CD14-positive monocyte (primary cell): ENCODE measurements around the gene GAGE1. TPM values are rescaled to one million over a fixed set of nuclear protein-coding genes. Genes with fewer than 3 reads are reported as not detected.
"Not testable (repeated sequence)": the region's sequence is repeated elsewhere in the genome, so short reads cannot be mapped to it uniquely, and the experiment has no call there.

Experiments
- DNase-seq, 3 donors: peaks; one replicate each; pipeline ENCODE4 v3.0.0-alpha.2; 2011 to 2022
- H2AFZ ChIP-seq: 2 replicates; pipeline ENCODE4 v1.6.0; 2012; ENCODE audit warnings: mild to moderate bottlenecking, low read depth, low read length, inconsistent platforms; ENCODE audit not compliant: insufficient read depth, poor library complexity, severe bottlenecking
- H3K27ac ChIP-seq, 2 donors: 1 replicate in 1 of 2; 2 replicates in 1 of 2; pipeline ENCODE4 v1.5.1; 2012 to 2013; ENCODE audit warnings: low read length in 2 of 2, control low read depth in 1 of 2, inconsistent platforms in 1 of 2, low read depth in 1 of 2, mild to moderate bottlenecking in 1 of 2
- H3K27me3 ChIP-seq, 2 donors: one replicate each; pipeline versions ENCODE4 v1.6.0 to v1.6.1; 2011 to 2013; ENCODE audit warnings: low read length in 2 of 2; ENCODE audit not compliant: control insufficient read depth in 2 of 2, insufficient read depth in 2 of 2
- H3K36me3 ChIP-seq, 2 donors: replicated peaks in 1 of 2; 1 replicate in 1 of 2; 2 replicates in 1 of 2; pipeline versions ENCODE4 v1.5.1 to v1.6.1; 2012 to 2013; ENCODE audit warnings: low read length in 2 of 2, control low read depth in 1 of 2, inconsistent platforms in 1 of 2, mild to moderate bottlenecking in 1 of 2; ENCODE audit not compliant: insufficient read depth in 2 of 2, control insufficient read depth in 1 of 2
- H3K4me1 ChIP-seq, 2 donors: 1 replicate in 1 of 2; 2 replicates in 1 of 2; pipeline versions ENCODE4 v1.5.1 to v1.6.1; 2012 to 2013; ENCODE audit warnings: low read length in 2 of 2, control low read depth in 1 of 2, inconsistent platforms in 1 of 2, mild to moderate bottlenecking in 1 of 2, moderate library complexity in 1 of 2; ENCODE audit not compliant: insufficient read depth in 2 of 2, control insufficient read depth in 1 of 2
- H3K4me2 ChIP-seq: replicated peaks from 2 replicates; pipeline ENCODE3; 2012; ENCODE audit warnings: low read length, moderate library complexity, mild to moderate bottlenecking; ENCODE audit not compliant: poor library complexity, severe bottlenecking; ENCODE audit errors: extremely low read depth
- H3K4me3 ChIP-seq, 3 experiments: fragments of 200-600 bp in 1 of 3; sonication (generic) in 1 of 3; replicated peaks in 1 of 3; 1 replicate in 2 of 3; 2 replicates in 1 of 3; pipeline ENCODE4 v1.5.1; 2011 to 2013; ENCODE audit warnings: low read length in 3 of 3, mild to moderate bottlenecking in 3 of 3, control low read depth in 2 of 3, low read depth in 2 of 3, inconsistent platforms in 1 of 3, moderate library complexity in 1 of 3
- H3K79me2 ChIP-seq: 2 replicates; pipeline ENCODE4 v1.6.0; 2012; ENCODE audit warnings: mild to moderate bottlenecking, control low read depth, inconsistent platforms, low read length, moderate library complexity; ENCODE audit not compliant: insufficient read depth
- H3K9ac ChIP-seq: 2 replicates; pipeline ENCODE4 v1.6.0; 2017; ENCODE audit warnings: low read length, mild to moderate bottlenecking; ENCODE audit not compliant: insufficient read depth, poor library complexity, severe bottlenecking
- H3K9me3 ChIP-seq, 2 donors: replicated peaks in 1 of 2; 1 replicate in 1 of 2; 2 replicates in 1 of 2; pipeline versions ENCODE4 v1.5.1 to v1.6.1; 2012 to 2013; ENCODE audit warnings: low read length in 2 of 2, control low read depth in 1 of 2; ENCODE audit not compliant: control insufficient read depth in 1 of 2, insufficient read depth in 1 of 2
- H4K20me1 ChIP-seq: 2 replicates; pipeline ENCODE4 v1.6.0; 2012; ENCODE audit warnings: mild to moderate bottlenecking, low read length, control low read depth, moderate library complexity; ENCODE audit not compliant: insufficient read depth
- H3K27ac Mint-ChIP-seq, 7 donors: one replicate each; pipeline ENCODE4 v1.8.0; 2020; ENCODE audit warnings: mild to moderate bottlenecking in 7 of 7, mixed read lengths in 7 of 7, moderate library complexity in 6 of 7, inconsistent platforms in 2 of 7
- H3K27me3 Mint-ChIP-seq, 3 donors: one replicate each; pipeline ENCODE4 v1.8.0; 2021 to 2022; ENCODE audit warnings: low read depth in 3 of 3, mild to moderate bottlenecking in 3 of 3, mixed read lengths in 3 of 3, moderate library complexity in 3 of 3, inconsistent platforms in 1 of 3
- H3K36me3 Mint-ChIP-seq, 2 donors: one replicate each; pipeline ENCODE4 v1.8.0; 2020; ENCODE audit warnings: mixed read lengths in 2 of 2, inconsistent platforms in 1 of 2, mild to moderate bottlenecking in 1 of 2
- H3K4me1 Mint-ChIP-seq: one replicate; pipeline ENCODE4 v1.8.0; 2020; ENCODE audit warnings: mild to moderate bottlenecking, mixed read lengths
- H3K4me3 Mint-ChIP-seq, 2 donors: one replicate each; pipeline ENCODE4 v1.8.0; 2020; ENCODE audit warnings: mild to moderate bottlenecking in 2 of 2, mixed read lengths in 2 of 2, moderate library complexity in 1 of 2
- H3K9me3 Mint-ChIP-seq, 7 donors: one replicate each; pipeline ENCODE4 v1.8.0; 2020 to 2022; ENCODE audit warnings: mixed read lengths in 7 of 7, mild to moderate bottlenecking in 6 of 7, moderate library complexity in 6 of 7, inconsistent platforms in 2 of 7
- WGBS: methylation state at CpG from one replicate; pipeline ENCODE4 v1.1.5; 2013; ENCODE audit warnings: missing lambda C conversion rate; ENCODE audit not compliant: insufficient coverage; 5-methylcytosine and 5-hydroxymethylcytosine counted together
- intact Hi-C, 2 donors: fragments of 100-400 bp; cut with micrococcal nuclease; formaldehyde crosslinking; loops; one replicate each; pipeline versions ENCODE4 v1.15.0 to v1.15.1; 2023
- polyA plus RNA-seq, 3 donors: library from polyadenylated mRNA; depleted of rRNA in 1 of 3; unstranded in 2 of 3; stranded (reverse) in 1 of 3; fragments of 300-500 nt in 2 of 3; fragments of >200 nt in 1 of 3; fragmentation: Illumina TruSeq in 2 of 3; gene quantifications; 1 replicate in 2 of 3; 2 replicates in 1 of 3; pipeline ENCODE4 v1.2.3, GENCODE V29; 2012 to 2021
- TF ChIP-seq, protein P1 (sequence below): fragments of 200-600 bp; IDR thresholded peaks from one replicate; pipeline ENCODE4 v1.8.0; 2022; ENCODE audit warnings: antibody characterized with exemption, mild to moderate bottlenecking

The GAGE1 gene
- polyA plus RNA-seq, 3 donors = not detected

DNA sequence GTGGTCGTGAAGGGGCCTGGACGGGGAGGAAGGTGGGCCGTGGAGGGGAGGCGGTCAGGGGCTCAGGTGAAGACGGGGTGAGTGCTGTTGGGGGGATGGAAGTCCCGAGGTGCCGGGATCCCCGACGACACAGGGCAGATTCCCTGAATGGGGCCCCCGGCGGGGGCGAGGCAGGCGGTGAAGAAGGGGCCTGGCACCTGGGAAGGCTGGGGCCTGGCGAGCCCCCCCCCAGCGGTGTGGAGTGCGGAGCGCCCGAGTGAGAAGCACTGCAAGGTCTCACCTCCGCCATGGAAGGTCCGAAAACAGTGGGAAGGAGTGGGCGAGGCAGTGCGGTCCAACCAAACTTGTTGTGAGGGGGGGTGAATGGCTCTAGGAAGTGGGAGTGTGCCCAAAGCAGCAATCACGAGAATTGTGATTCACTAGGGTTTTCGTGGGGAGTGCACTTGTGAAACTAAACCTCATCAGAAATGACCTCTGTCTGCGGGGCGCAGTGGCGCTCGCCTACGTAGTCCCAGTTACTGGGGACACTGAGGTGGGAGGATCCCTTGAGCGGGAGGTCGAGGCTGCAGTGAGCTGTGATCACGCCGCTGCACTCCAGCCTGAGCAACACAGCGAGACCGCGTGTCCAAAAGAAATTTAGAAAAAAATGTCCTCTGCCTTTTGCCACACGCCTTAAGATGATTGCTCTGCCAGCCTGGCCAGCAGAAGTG is 8.9 kb upstream of the GAGE1 start:
- intact Hi-C loops, DNase-seq, H3K27me3 ChIP-seq, H4K20me1 ChIP-seq, H3K36me3 ChIP-seq, H2AFZ ChIP-seq, H3K27ac ChIP-seq, H3K36me3 Mint-ChIP-seq, H3K4me1 ChIP-seq, H3K4me3 ChIP-seq, H3K9me3 Mint-ChIP-seq, H3K4me2 ChIP-seq, H3K27ac Mint-ChIP-seq, H3K4me1 Mint-ChIP-seq, H3K4me3 Mint-ChIP-seq, H3K9me3 ChIP-seq, H3K27me3 Mint-ChIP-seq, H3K9ac ChIP-seq, H3K79me2 ChIP-seq: not testable (repeated sequence)
- 94% methylated on average over 8 of the region's 37 CpGs for WGBS

DNA sequence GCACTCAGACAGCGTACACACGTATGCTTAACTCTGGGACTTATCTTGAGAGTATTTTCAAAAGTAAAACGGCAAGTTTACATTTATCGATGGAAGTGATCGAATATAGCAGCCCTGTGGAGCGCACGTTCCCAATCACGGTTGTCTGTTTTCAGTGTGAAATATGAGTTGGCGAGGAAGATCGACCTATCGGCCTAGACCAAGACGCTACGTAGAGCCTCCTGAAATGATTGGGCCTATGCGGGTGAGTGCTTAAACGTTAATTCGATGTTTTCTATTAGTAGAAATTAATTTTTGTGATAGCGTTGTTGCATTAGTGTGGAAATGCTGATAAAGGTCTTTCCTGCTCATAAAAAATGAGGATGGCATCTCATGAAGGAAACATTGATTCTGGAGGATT is 8.3 kb upstream of the GAGE1 start:
- H3K4me1 ChIP-seq, H3K4me3 ChIP-seq, intact Hi-C loops, H3K4me1 Mint-ChIP-seq, H3K79me2 ChIP-seq, H3K27me3 Mint-ChIP-seq, H4K20me1 ChIP-seq, H3K9me3 Mint-ChIP-seq, H3K27me3 ChIP-seq, H2AFZ ChIP-seq, H3K27ac Mint-ChIP-seq, H3K4me2 ChIP-seq, H3K9me3 ChIP-seq, H3K27ac ChIP-seq, H3K36me3 ChIP-seq, DNase-seq, H3K9ac ChIP-seq, H3K36me3 Mint-ChIP-seq, H3K4me3 Mint-ChIP-seq: not testable (repeated sequence)
- WGBS = no CpG with 5 or more reads among the region's 17 CpGs

DNA sequence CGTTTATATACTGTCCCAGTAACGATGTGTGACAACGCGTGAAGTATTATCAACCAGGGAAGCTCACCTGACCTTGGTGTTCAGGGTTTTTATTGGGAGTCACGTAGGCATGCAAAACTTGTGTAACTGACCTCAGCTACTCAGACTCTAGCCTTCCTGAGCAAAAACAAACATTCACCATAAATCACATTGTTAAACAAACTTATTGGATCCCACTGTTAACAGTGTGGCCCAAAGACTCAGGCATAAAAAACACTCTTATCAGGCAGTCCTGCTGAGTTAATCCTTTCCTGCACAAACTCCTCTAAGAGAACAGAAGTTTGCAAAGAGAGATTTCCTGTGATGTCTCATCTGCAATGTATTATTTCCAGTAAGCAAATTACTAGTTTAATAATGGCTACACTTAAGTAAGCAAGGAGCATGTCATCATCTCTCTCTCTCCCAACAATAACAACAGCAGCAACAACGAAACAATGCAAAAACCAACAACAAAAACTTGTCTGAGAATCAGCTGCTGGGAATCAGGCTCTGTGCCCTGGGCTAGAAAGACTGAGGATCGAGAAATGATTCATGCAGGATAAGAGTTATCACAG is 12.0 kb downstream of the GAGE1 start:
- no peak overlapping the region for H3K27ac Mint-ChIP-seq
- TF ChIP-seq, protein P1, sequence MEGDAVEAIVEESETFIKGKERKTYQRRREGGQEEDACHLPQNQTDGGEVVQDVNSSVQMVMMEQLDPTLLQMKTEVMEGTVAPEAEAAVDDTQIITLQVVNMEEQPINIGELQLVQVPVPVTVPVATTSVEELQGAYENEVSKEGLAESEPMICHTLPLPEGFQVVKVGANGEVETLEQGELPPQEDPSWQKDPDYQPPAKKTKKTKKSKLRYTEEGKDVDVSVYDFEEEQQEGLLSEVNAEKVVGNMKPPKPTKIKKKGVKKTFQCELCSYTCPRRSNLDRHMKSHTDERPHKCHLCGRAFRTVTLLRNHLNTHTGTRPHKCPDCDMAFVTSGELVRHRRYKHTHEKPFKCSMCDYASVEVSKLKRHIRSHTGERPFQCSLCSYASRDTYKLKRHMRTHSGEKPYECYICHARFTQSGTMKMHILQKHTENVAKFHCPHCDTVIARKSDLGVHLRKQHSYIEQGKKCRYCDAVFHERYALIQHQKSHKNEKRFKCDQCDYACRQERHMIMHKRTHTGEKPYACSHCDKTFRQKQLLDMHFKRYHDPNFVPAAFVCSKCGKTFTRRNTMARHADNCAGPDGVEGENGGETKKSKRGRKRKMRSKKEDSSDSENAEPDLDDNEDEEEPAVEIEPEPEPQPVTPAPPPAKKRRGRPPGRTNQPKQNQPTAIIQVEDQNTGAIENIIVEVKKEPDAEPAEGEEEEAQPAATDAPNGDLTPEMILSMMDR = no peak
- H3K4me1 Mint-ChIP-seq = no peaks in the 10 kb centered on the region
- no peak for DNase-seq
- Histone ChIP-seq H3K4me2 (no peak overlapping the region), H3K27ac (no peak overlapping the region), H3K4me1 (no peaks in the 10 kb centered on the region), H3K9ac (no peak overlapping the region), H2AFZ (no peak overlapping the region), H3K9me3 (no peaks in the 10 kb centered on the region), H4K20me1 (no peaks in the 10 kb centered on the region), H3K4me3 (no peak overlapping the region), H3K27me3 (no peaks in the 10 kb centered on the region), H3K36me3 (no peaks in the 10 kb centered on the region), H3K79me2 (no peaks in the 10 kb centered on the region)
- WGBS = 60% methylated on average over 4 of the region's 7 CpGs
- peaks cover 0 to 5% (median 5%) of the 10 kb centered on the region in 3 donors for H3K27me3 Mint-ChIP-seq
- no peak overlapping the region for H3K4me3 Mint-ChIP-seq
- H3K9me3 Mint-ChIP-seq = peaks cover 0 to 3% (median 0%) of the 10 kb centered on the region in 7 donors
- intact Hi-C loops = no loop called here
- no peaks in the 10 kb centered on the region for H3K36me3 Mint-ChIP-seq
